Subcutaneous adipose tissue (tissue), 4 donors: ENCODE data around the gene CFL1. TPM values are rescaled to one million over a fixed set of nuclear protein-coding genes. Genes with fewer than 3 reads are reported as not detected.

Source experiments
- CTCF ChIP-seq: fragments of 450-650 bp; IDR thresholded peaks from one replicate; pipeline ENCODE4 v1.5.1; 2016; ENCODE audit warnings: low read depth, mild to moderate bottlenecking, control low read depth, antibody characterized with exemption, moderate library complexity
- total RNA-seq, 4 donors: library from RNA; depleted of rRNA; stranded (reverse); fragments of >200 nt; gene quantifications; one replicate each; pipeline ENCODE4 v1.1.0, GENCODE V29; 2016

Gene CFL1
- total RNA-seq, 4 donors from 2014 or later = 375 to 550 (median 447) TPM

DNA sequence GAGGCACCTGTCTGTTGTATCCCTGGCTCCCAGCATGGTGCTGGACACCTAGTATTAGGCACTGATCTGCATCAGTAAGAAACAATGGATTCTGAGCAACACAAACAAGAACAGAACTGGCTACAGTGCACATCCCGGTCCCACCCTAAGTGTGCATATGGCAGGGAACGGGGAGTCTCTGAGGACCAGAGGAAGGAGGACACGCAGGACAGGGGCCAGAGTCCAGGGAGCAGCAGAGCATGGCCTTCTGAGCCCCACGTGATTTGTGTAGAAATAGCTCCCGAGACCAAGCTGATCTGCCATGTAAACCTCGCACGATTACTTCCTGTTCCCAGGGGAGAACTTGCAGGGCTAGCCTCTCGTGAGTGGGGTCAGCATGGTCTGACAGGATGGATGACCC lies 36.9 kb downstream of the CFL1 start:
- TF ChIP-seq CTCF = no peak

- no peak for TF ChIP-seq CTCF
These were observed 39.9 kb downstream of the CFL1 start for GRCh38 chr11:65817835-65818680.

DNA sequence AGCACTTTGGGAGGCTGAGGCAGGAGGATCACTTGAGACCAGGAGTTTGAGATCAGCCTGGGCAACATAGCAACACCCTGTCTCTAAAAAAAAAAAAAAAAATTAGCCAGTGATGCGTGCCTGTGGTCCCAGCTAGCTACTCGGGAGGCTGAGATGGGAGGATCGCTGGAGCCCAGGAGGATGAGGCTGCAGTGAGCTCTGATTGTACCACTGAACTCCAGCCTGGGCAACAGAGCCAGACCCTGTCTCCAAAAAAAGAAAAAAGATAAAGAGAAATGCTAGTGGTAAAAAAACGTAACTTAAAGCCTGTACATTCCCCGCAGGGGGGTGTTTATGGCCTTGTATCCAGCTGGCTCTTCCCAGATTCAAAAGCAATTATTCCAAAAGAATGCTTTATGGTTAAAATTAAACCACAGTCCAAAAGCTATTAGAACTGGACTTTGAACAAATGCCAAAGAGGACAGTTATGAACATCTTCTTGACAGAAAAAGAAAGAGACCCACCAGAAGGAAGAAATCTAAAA lies 40.6 kb downstream of the CFL1 start:
- no peak for TF ChIP-seq CTCF

DNA sequence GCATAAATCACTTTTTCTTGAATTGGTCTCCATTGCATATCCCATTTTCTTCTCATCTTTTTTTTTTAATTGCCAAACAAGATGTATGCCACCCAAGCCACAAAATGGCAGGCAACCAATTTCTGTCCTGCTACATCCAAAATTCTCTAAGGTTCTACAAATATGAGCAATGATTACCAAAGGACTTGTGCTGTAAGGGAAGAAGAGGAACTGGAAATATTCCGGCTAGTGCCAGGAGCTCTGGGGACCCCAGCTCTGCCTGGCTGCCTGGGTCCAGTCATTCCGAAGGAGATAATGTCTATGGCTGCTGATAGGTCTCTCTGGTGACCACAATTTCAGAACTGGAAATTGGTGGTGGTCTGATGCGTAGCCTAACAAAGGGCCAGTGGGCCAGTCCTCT lies 41.3 kb downstream of the CFL1 start:
- no peak for TF ChIP-seq CTCF

- no peak for TF ChIP-seq CTCF
These were observed 42.9 kb downstream of the CFL1 start for GRCh38 chr11:65814986-65815565.

- TF ChIP-seq CTCF = no peak
These were observed 43.6 kb downstream of the CFL1 start for GRCh38 chr11:65814131-65814985.
